AG04449 (cell line): Measurements from ENCODE around the gene PLCG1.

ENCODE experiments used
- CTCF ChIA-PET: fragments of 350-600 bp; formaldehyde crosslinking; extraction: SDS; loops from one replicate; lab custom pipeline; 2021; ENCODE audit warnings: antibody characterized with exemption; lab: Yijun Ruan, JAX
- POLR2A ChIA-PET: fragments of 400-600, 350-600 bp; formaldehyde crosslinking; extraction: SDS; loops from one replicate; lab custom pipeline; 2020; ENCODE audit warnings: antibody characterized with exemption, inconsistent platforms; lab: Yijun Ruan, JAX
- DNase-seq: peaks from one replicate; pipeline ENCODE4 v3.0.0-alpha.2; 2010; ENCODE audit warnings: low read depth, low spot score
- H3K4me3 ChIP-seq: 2 replicates; pipeline ENCODE4 v1.5.1; 2011; ENCODE audit warnings: low read depth, mild to moderate bottlenecking, control low read depth, low read length
- CTCF ChIP-seq: IDR thresholded peaks from one replicate; pipeline ENCODE4 v1.5.1; 2011; ENCODE audit warnings: mild to moderate bottlenecking, moderate library complexity, low read length, control low read depth, inconsistent platforms; ENCODE audit not compliant: insufficient read depth; ENCODE audit errors: missing control alignments

PLCG1 gene

GRCh38 chr20:41185013-41185757 lies 47.8 kb downstream of the PLCG1 start:
- H3K4me3 ChIP-seq: no peak overlapping the region
- CTCF ChIA-PET: interaction anchor here (0.8 to 1.6 kb wide), 4 partner anchors 12 to 156 kb away, joined by 3 to 6 read pairs (median 4); partner anchors contain the start of gene LPIN3
- DNase-seq: no peak
- no peak for TF ChIP-seq CTCF
- POLR2A ChIA-PET: no interaction called here

GRCh38 chr20:41187668-41188067 lies 50.3 kb downstream of the PLCG1 start:
- CTCF ChIA-PET: interaction anchor here (1.5 to 1.9 kb wide), 2 partner anchors 15 to 153 kb away, joined by 4 to 8 read pairs; partner anchors contain the start of gene LPIN3
- H3K4me3 ChIP-seq: no peak overlapping the region
- DNase-seq: no peak
- no peak for TF ChIP-seq CTCF
- POLR2A ChIA-PET: no interaction called here

GRCh38 chr20:41191562-41192500 lies 54.5 kb downstream of the PLCG1 start:
- ChIA-PET CTCF (interaction anchor here (1.1 to 1.4 kb wide), 2 partner anchors 19 to 148 kb away, joined by 3 read pairs; no protein-coding TSS in a partner anchor), POLR2A (no interaction called here)
- no peak for DNase-seq
- H3K4me3 ChIP-seq: no peak overlapping the region
- TF ChIP-seq CTCF: no peak

- CTCF ChIA-PET: interaction anchor here (1.1 kb wide), 1 partner anchor 147 kb away, joined by 3 read pairs; no protein-coding TSS in a partner anchor
- TF ChIP-seq CTCF: no peak
- DNase-seq: no peak
- POLR2A ChIA-PET: no interaction called here
- no peak overlapping the region for H3K4me3 ChIP-seq
These were observed 55.2 kb downstream of the PLCG1 start for GRCh38 chr20:41192575-41192974.

- ChIA-PET POLR2A (no interaction called here), CTCF (interaction anchor here (1.4 kb wide), 1 partner anchor 24 kb away, joined by 7 read pairs; no protein-coding TSS in a partner anchor)
- no peak for DNase-seq
- no peak for TF ChIP-seq CTCF
- no peak overlapping the region for H3K4me3 ChIP-seq
These were observed 59.4 kb downstream of the PLCG1 start for GRCh38 chr20:41196653-41197225.
